ENCODE data around the gene HTT. TPM values are rescaled to one million over a fixed set of nuclear protein-coding genes. Genes with fewer than 3 reads are reported as not detected.

Gene HTT
- polyA plus RNA-seq, 1 donor from 2014 or later, result 11.5 TPM

GRCh38 chr4:3239303-3239702 is 164.8 kb downstream of the HTT start:
- H3K36me3 ChIP-seq (ENCODE audit: insufficient read depth, low read length), result no peaks in the 10 kb centered on the region
- H3K4me2 ChIP-seq (ENCODE audit: low read length), result no peak overlapping the region
- H3K9me2 ChIP-seq (ENCODE audit: insufficient read depth, low read length), result no peaks in the 10 kb centered on the region
- no peak overlapping the region for H2AFZ ChIP-seq (ENCODE audit: low read depth, low read length)
- H4K20me1 ChIP-seq (ENCODE audit: insufficient read depth), result no peaks in the 10 kb centered on the region
- TF ChIP-seq RAD21 (conservative IDR thresholded peaks at IDR 0.05) (no peak), TAF1 (IDR thresholded peaks at IDR 0.05; ENCODE audit: low read depth) (no peak), EZH2 (IDR thresholded peaks at IDR 0.05; ENCODE audit: borderline replicate concordance, insufficient read depth, low read length, poor library complexity, severe bottlenecking) (no peak), MXI1 (conservative IDR thresholded peaks at IDR 0.05; ENCODE audit: poor library complexity, severe bottlenecking) (no peak), EP300 (conservative IDR thresholded peaks at IDR 0.05; ENCODE audit: poor library complexity, severe bottlenecking) (no peak), POLR2AphosphoS5 (IDR thresholded peaks at IDR 0.05) (no peak), CTCF (IDR thresholded peaks at IDR 0.05; ENCODE audit: poor library complexity, severe bottlenecking) (no peak), SMC3 (conservative IDR thresholded peaks at IDR 0.05; ENCODE audit: poor library complexity) (no peak), REST (IDR thresholded peaks at IDR 0.05; ENCODE audit: borderline replicate concordance) (no peak)
- no peak overlapping the region for H3K9ac ChIP-seq (ENCODE audit: low read length)
- no peak overlapping the region for H3K27ac ChIP-seq (ENCODE audit: low read length)
- H3F3A ChIP-seq (ENCODE audit: insufficient read depth, low read length, poor library complexity, severe bottlenecking), result no peaks in the 10 kb centered on the region
- H3K9me3 ChIP-seq (ENCODE audit: low read length), result no peaks in the 10 kb centered on the region
- H3K79me2 ChIP-seq (replicated peaks; ENCODE audit: insufficient read depth, low read length), result no peaks in the 10 kb centered on the region
- H3K4me3 ChIP-seq (ENCODE audit: low read length), result no peak overlapping the region
- no peaks in the 10 kb centered on the region for H3K27me3 ChIP-seq (ENCODE audit: insufficient read depth, low read depth, low read length)

DNA sequence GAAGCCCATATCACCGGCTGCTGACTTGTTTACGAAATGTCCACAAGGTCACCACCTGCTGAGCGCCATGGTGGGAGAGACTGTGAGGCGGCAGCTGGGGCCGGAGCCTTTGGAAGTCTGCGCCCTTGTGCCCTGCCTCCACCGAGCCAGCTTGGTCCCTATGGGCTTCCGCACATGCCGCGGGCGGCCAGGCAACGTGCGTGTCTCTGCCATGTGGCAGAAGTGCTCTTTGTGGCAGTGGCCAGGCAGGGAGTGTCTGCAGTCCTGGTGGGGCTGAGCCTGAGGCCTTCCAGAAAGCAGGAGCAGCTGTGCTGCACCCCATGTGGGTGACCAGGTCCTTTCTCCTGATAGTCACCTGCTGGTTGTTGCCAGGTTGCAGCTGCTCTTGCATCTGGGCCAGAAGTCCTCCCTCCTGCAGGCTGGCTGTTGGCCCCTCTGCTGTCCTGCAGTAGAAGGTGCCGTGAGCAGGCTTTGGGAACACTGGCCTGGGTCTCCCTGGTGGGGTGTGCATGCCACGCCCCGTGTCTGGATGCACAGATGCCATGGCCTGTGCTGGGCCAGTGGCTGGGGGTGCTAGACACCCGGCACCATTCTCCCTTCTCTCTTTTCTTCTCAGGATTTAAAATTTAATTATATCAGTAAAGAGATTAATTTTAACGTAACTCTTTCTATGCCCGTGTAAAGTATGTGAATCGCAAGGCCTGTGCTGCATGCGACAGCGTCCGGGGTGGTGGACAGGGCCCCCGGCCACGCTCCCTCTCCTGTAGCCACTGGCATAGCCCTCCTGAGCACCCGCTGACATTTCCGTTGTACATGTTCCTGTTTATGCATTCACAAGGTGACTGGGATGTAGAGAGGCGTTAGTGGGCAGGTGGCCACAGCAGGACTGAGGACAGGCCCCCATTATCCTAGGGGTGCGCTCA is 165.8 kb downstream of the HTT start:
- H3K9me2 ChIP-seq (ENCODE audit: insufficient read depth, low read length), result no peaks in the 10 kb centered on the region
- H3K36me3 ChIP-seq (ENCODE audit: insufficient read depth, low read length), result no peaks in the 10 kb centered on the region
- H2AFZ ChIP-seq (ENCODE audit: low read depth, low read length), result no peak overlapping the region
- H3K9ac ChIP-seq (ENCODE audit: low read length), result no peak overlapping the region
- H3F3A ChIP-seq (ENCODE audit: insufficient read depth, low read length, poor library complexity, severe bottlenecking), result no peaks in the 10 kb centered on the region
- no peak overlapping the region for H3K4me2 ChIP-seq (ENCODE audit: low read length)
- no peaks in the 10 kb centered on the region for H3K79me2 ChIP-seq (replicated peaks; ENCODE audit: insufficient read depth, low read length)
- TF ChIP-seq SMC3 (conservative IDR thresholded peaks at IDR 0.05; ENCODE audit: poor library complexity) (no peak), TAF1 (IDR thresholded peaks at IDR 0.05; ENCODE audit: low read depth) (no peak)
- H4K20me1 ChIP-seq (ENCODE audit: insufficient read depth), result no peaks in the 10 kb centered on the region
- no peak overlapping the region for H3K27ac ChIP-seq (ENCODE audit: low read length)
- H3K9me3 ChIP-seq (ENCODE audit: low read length), result no peaks in the 10 kb centered on the region
- no peaks in the 10 kb centered on the region for H3K27me3 ChIP-seq (ENCODE audit: insufficient read depth, low read depth, low read length)
- no peak overlapping the region for H3K4me3 ChIP-seq (ENCODE audit: low read length)
